Measurements from ENCODE around the gene CROCC. TPM values are rescaled to one million over a fixed set of nuclear protein-coding genes. Genes with fewer than 3 reads are reported as not detected.
A peak's percentile ranks its signal among the peaks of the same experiment; 100 is the strongest.

The CROCC gene
- total and polyA plus RNA-seq, 9 of the 15 experiments (the other 6 are each of a cell fraction or from before 2014, with no cell fraction given): 0.17 to 15.4 (median 7.6) TPM

- peak; percentile 99 for TF ChIP-seq PATZ1 (CRISPR knock-in tag; IDR thresholded peaks at IDR 0.05; ENCODE audit: borderline replicate concordance)
- TF ChIP-seq ZNF146 (CRISPR knock-in tag; IDR thresholded peaks at IDR 0.05; ENCODE audit: unreplicated experiment): no peak
- no peak; the same call in 1 of the 2 replicates for TF ChIP-seq E2F4 (CRISPR knock-in tag; IDR thresholded peaks at IDR 0.05; ENCODE audit: low read depth)
- TF ChIP-seq ZEB2 (IDR thresholded peaks at IDR 0.05): peak; percentile 54
- TF ChIP-seq MYC (IDR thresholded peaks at IDR 0.05; ENCODE audit: low read depth, low read length): peak; percentile 95
- TF ChIP-seq MYC (CRISPR knock-in tag; IDR thresholded peaks at IDR 0.05; ENCODE audit: borderline replicate concordance, low read depth): peak; percentile 91
- TF ChIP-seq NFIX (CRISPR knock-in tag; IDR thresholded peaks at IDR 0.05; ENCODE audit: low read depth): no peak
- peak; percentile 98 for TF ChIP-seq FIP1L1 (IDR thresholded peaks at IDR 0.05; ENCODE audit: low read depth, low read length, poor library complexity, severe bottlenecking)
- no peak for TF ChIP-seq RFX5 (IDR thresholded peaks at IDR 0.05; ENCODE audit: low read depth, low read length)
- no peak for TF ChIP-seq KDM2B (CRISPR knock-in tag; IDR thresholded peaks at IDR 0.05)
- peak; percentile 31; the same call in 1 of the 2 replicates for TF ChIP-seq NFATC3 (IDR thresholded peaks at IDR 0.05)
- peak; percentile 29 for TF ChIP-seq JUND (IDR thresholded peaks at IDR 0.05; ENCODE audit: borderline replicate concordance, low read depth, low read length)
- peak; percentile 80; the same call in 1 of the 3 replicates for TF ChIP-seq JUND (tag; IDR thresholded peaks at IDR 0.05; ENCODE audit: borderline replicate concordance, low read depth, low read length)
- TF ChIP-seq NRF1 (conservative IDR thresholded peaks at IDR 0.05 in 1 of 2, IDR thresholded peaks at IDR 0.05 in 1 of 2): peak in 1 of 2 experiments; percentile 2; a peak in 2 of 4 replicates
- TF ChIP-seq NFYB (IDR thresholded peaks at IDR 0.05; ENCODE audit: extremely low read depth, insufficient read length): no peak
- peak; percentile 12; the same call in 1 of the 2 replicates for TF ChIP-seq ZNF583 (CRISPR knock-in tag; IDR thresholded peaks at IDR 0.05)
- no peak for TF ChIP-seq NR4A1 (CRISPR knock-in tag; IDR thresholded peaks at IDR 0.05)
- 0 out of 2 replicates have a peak, but pooled peaks have one; percentile 36 for TF ChIP-seq NR4A1 (tag; IDR thresholded peaks at IDR 0.05)
- TF ChIP-seq EP400 (IDR thresholded peaks at IDR 0.05): peak; percentile 87; the same call in 1 of the 2 replicates
- TF ChIP-seq ZNF274 (IDR thresholded peaks at IDR 0.05; ENCODE audit: borderline replicate concordance, low read depth, low read length): no peak; the same call in 1 of the 2 replicates
- TF ChIP-seq ZNF282 (CRISPR knock-in tag; IDR thresholded peaks at IDR 0.05): no peak
- 0 out of 2 replicates have a peak, but pooled peaks have one; percentile 4 for TF ChIP-seq ATF7 (IDR thresholded peaks at IDR 0.05)
- TF ChIP-seq ZNF449 (CRISPR knock-in tag; IDR thresholded peaks at IDR 0.05): no peak; the same call in 1 of the 2 replicates
- peak; percentile 1; the same call in 1 of the 2 replicates for TF ChIP-seq ZNF12 (CRISPR knock-in tag; IDR thresholded peaks at IDR 0.05)
Observed at GRCh38 chr1:16905110-16905867, 16.4 kb upstream of the CROCC start (continued).
